ENCODE data around the gene LZTS2. TPM values are rescaled to one million over a fixed set of nuclear protein-coding genes. Genes with fewer than 3 reads are reported as not detected.

Gene LZTS2
- total and polyA plus RNA-seq, 2 experiments from 2014 or later: 27.6 to 88.3 TPM

DNA sequence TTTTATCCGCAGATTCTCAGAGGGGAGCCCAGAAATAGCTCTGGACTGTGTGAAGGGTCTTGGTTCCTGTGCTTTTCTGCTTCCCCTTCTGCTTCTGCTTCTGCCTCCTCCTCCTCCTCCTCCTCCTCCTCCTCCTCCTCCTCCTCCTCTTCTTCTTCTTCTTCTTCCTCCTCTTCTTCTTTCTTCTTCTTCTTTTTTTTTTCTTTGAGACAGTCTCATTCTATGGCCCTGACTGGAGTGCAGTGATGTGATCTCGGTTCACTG lies 19.8 kb downstream of the LZTS2 start (continued):
- TF ChIP-seq, protein P1, sequence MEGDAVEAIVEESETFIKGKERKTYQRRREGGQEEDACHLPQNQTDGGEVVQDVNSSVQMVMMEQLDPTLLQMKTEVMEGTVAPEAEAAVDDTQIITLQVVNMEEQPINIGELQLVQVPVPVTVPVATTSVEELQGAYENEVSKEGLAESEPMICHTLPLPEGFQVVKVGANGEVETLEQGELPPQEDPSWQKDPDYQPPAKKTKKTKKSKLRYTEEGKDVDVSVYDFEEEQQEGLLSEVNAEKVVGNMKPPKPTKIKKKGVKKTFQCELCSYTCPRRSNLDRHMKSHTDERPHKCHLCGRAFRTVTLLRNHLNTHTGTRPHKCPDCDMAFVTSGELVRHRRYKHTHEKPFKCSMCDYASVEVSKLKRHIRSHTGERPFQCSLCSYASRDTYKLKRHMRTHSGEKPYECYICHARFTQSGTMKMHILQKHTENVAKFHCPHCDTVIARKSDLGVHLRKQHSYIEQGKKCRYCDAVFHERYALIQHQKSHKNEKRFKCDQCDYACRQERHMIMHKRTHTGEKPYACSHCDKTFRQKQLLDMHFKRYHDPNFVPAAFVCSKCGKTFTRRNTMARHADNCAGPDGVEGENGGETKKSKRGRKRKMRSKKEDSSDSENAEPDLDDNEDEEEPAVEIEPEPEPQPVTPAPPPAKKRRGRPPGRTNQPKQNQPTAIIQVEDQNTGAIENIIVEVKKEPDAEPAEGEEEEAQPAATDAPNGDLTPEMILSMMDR (conservative IDR thresholded peaks at IDR 0.05; ENCODE audit: low read depth in 2 of 2): no peak
- TF ChIP-seq POLR2AphosphoS5 (IDR thresholded peaks at IDR 0.05; ENCODE audit: low read depth) (no peak), EZH2phosphoT487 (IDR thresholded peaks at IDR 0.05; ENCODE audit: unreplicated experiment) (no peak), ZNF114 (CRISPR knock-in tag; IDR thresholded peaks at IDR 0.05) (no peak), NANOG (IDR thresholded peaks at IDR 0.05; ENCODE audit: borderline replicate concordance) (no peak)

DNA sequence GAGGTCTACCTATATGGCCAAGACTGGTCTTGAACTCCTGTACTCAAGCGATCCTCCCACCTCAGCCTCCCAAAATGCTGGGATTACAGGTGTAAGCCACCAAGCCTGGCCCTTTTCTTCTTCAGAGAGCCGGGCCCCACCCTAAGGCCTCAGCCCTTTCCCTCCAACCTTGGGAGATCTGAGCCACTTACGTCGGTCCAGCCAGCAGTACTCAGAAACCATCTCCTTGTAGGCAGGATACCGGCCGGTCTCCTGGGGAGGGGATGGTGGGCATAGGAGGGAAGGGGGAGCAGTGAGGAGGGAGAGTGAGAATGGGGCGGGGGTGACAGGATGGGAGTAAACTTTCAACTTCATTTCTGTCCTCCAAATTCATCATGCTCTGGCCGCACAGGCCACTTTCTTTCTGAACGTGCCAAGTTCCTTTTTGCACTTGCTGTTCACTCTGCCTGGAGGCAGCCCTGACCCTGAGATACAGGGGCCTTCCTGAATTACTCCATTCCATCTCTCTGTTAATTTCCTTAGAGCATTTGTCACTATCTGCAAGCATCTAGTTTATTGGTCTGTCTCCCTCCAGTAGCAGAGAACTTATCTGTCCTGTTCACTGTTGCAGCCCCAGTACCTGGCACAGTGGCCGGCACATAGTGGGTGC lies 20.9 kb downstream of the LZTS2 start:
- H3K4me2 ChIP-seq: no peak overlapping the region
- H3K27me3 ChIP-seq (ENCODE audit: insufficient read depth): peaks cover 51% of the 10 kb centered on the region
- H4K20me1 ChIP-seq (replicated peaks; ENCODE audit: insufficient read depth): no peaks in the 10 kb centered on the region

More for the DNA sequence above, 20.9 kb downstream of the LZTS2 start:
- Histone ChIP-seq H3K9me2 (ENCODE audit: insufficient read depth) (no peaks in the 10 kb centered on the region), H3F3A (replicated peaks; ENCODE audit: low read depth) (no peaks in the 10 kb centered on the region), H3K27ac (ENCODE audit: low read depth) (no peak overlapping the region), H3K4me1 (ENCODE audit: insufficient read depth) (peaks cover 9% of the 10 kb centered on the region; the same call in 1 of the 2 replicates), H3K79me2 (replicated peaks; ENCODE audit: insufficient read depth) (no peaks in the 10 kb centered on the region), H3K36me3 (ENCODE audit: insufficient read depth) (no peaks in the 10 kb centered on the region), H2AFZ (no peak overlapping the region), H3K4me3 (no peak overlapping the region)
- ATAC-seq: no peak
- Mint-ChIP-seq H3K9me3 (no peaks in the 10 kb centered on the region), H3K4me1 (peaks cover 5% of the 10 kb centered on the region; the same call in 2 of the 3 replicates), H3K27ac (no peak overlapping the region), H3K4me3 (no peak overlapping the region), H3K27me3 (ENCODE audit: insufficient read depth, low read depth, poor library complexity) (peaks cover 54% of the 10 kb centered on the region), H3K36me3 (ENCODE audit: low read depth) (no peaks in the 10 kb centered on the region; the same call in 2 of the 3 replicates)
- no peak for DNase-seq (ENCODE audit: low spot score)
- TF ChIP-seq NANOG (IDR thresholded peaks at IDR 0.05; ENCODE audit: borderline replicate concordance) (no peak), ZNF114 (CRISPR knock-in tag; IDR thresholded peaks at IDR 0.05) (no peak), STAT1 (IDR thresholded peaks at IDR 0.05; ENCODE audit: unreplicated experiment) (no peak)
- TF ChIP-seq, protein P2, sequence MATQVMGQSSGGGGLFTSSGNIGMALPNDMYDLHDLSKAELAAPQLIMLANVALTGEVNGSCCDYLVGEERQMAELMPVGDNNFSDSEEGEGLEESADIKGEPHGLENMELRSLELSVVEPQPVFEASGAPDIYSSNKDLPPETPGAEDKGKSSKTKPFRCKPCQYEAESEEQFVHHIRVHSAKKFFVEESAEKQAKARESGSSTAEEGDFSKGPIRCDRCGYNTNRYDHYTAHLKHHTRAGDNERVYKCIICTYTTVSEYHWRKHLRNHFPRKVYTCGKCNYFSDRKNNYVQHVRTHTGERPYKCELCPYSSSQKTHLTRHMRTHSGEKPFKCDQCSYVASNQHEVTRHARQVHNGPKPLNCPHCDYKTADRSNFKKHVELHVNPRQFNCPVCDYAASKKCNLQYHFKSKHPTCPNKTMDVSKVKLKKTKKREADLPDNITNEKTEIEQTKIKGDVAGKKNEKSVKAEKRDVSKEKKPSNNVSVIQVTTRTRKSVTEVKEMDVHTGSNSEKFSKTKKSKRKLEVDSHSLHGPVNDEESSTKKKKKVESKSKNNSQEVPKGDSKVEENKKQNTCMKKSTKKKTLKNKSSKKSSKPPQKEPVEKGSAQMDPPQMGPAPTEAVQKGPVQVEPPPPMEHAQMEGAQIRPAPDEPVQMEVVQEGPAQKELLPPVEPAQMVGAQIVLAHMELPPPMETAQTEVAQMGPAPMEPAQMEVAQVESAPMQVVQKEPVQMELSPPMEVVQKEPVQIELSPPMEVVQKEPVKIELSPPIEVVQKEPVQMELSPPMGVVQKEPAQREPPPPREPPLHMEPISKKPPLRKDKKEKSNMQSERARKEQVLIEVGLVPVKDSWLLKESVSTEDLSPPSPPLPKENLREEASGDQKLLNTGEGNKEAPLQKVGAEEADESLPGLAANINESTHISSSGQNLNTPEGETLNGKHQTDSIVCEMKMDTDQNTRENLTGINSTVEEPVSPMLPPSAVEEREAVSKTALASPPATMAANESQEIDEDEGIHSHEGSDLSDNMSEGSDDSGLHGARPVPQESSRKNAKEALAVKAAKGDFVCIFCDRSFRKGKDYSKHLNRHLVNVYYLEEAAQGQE (IDR thresholded peaks at IDR 0.05; ENCODE audit: unreplicated experiment): no peak
- TF ChIP-seq, protein P3, sequence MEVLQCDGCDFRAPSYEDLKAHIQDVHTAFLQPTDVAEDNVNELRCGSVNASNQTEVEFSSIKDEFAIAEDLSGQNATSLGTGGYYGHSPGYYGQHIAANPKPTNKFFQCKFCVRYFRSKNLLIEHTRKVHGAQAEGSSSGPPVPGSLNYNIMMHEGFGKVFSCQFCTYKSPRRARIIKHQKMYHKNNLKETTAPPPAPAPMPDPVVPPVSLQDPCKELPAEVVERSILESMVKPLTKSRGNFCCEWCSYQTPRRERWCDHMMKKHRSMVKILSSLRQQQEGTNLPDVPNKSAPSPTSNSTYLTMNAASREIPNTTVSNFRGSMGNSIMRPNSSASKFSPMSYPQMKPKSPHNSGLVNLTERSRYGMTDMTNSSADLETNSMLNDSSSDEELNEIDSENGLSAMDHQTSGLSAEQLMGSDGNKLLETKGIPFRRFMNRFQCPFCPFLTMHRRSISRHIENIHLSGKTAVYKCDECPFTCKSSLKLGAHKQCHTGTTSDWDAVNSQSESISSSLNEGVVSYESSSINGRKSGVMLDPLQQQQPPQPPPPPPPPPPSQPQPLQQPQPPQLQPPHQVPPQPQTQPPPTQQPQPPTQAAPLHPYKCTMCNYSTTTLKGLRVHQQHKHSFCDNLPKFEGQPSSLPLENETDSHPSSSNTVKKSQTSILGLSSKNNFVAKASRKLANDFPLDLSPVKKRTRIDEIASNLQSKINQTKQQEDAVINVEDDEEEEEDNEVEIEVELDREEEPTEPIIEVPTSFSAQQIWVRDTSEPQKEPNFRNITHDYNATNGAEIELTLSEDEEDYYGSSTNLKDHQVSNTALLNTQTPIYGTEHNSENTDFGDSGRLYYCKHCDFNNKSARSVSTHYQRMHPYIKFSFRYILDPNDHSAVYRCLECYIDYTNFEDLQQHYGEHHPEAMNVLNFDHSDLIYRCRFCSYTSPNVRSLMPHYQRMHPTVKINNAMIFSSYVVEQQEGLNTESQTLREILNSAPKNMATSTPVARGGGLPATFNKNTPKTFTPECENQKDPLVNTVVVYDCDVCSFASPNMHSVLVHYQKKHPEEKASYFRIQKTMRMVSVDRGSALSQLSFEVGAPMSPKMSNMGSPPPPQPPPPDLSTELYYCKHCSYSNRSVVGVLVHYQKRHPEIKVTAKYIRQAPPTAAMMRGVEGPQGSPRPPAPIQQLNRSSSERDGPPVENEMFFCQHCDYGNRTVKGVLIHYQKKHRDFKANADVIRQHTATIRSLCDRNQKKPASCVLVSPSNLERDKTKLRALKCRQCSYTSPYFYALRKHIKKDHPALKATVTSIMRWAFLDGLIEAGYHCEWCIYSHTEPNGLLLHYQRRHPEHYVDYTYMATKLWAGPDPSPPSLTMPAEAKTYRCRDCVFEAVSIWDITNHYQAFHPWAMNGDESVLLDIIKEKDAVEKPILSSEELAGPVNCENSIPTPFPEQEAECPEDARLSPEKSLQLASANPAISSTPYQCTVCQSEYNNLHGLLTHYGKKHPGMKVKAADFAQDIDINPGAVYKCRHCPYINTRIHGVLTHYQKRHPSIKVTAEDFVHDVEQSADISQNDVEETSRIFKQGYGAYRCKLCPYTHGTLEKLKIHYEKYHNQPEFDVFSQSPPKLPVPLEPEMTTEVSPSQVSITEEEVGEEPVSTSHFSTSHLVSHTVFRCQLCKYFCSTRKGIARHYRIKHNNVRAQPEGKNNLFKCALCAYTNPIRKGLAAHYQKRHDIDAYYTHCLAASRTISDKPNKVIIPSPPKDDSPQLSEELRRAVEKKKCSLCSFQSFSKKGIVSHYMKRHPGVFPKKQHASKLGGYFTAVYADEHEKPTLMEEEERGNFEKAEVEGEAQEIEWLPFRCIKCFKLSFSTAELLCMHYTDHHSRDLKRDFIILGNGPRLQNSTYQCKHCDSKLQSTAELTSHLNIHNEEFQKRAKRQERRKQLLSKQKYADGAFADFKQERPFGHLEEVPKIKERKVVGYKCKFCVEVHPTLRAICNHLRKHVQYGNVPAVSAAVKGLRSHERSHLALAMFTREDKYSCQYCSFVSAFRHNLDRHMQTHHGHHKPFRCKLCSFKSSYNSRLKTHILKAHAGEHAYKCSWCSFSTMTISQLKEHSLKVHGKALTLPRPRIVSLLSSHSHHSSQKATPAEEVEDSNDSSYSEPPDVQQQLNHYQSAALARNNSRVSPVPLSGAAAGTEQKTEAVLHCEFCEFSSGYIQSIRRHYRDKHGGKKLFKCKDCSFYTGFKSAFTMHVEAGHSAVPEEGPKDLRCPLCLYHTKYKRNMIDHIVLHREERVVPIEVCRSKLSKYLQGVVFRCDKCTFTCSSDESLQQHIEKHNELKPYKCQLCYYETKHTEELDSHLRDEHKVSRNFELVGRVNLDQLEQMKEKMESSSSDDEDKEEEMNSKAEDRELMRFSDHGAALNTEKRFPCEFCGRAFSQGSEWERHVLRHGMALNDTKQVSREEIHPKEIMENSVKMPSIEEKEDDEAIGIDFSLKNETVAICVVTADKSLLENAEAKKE (CRISPR knock-in tag; IDR thresholded peaks at IDR 0.05): no peak
- TF ChIP-seq, protein P1 (conservative IDR thresholded peaks at IDR 0.05; ENCODE audit: low read depth in 2 of 2): no peak
